Ectodermal cell (in vitro differentiated cells): ENCODE results near the gene EPB42.
"Not testable (repeated sequence)": the region's sequence is repeated elsewhere in the genome, so short reads cannot be mapped to it uniquely, and the experiment has no call there.

Source experiments
- H3K27ac ChIP-seq: 2 replicates; pipeline ENCODE4 v1.7.0; 2013; ENCODE audit warnings: mild to moderate bottlenecking, low read depth, low read length; ENCODE audit not compliant: insufficient read depth, poor library complexity, severe bottlenecking
- H3K27me3 ChIP-seq: 2 replicates; pipeline ENCODE4 v1.7.0; 2013; ENCODE audit warnings: mild to moderate bottlenecking, low read length; ENCODE audit not compliant: insufficient read depth, control insufficient read depth, poor library complexity, severe bottlenecking
- H3K36me3 ChIP-seq: one replicate; pipeline ENCODE4 v1.7.0; 2013; ENCODE audit warnings: low read length; ENCODE audit not compliant: control insufficient read depth, insufficient read depth
- H3K4me1 ChIP-seq: one replicate; pipeline ENCODE4 v1.7.0; 2013; ENCODE audit warnings: low read length; ENCODE audit not compliant: control insufficient read depth, insufficient read depth
- H3K4me3 ChIP-seq: 2 replicates; pipeline ENCODE4 v1.7.0; 2013; ENCODE audit warnings: low read depth, low read length, control low read depth; ENCODE audit not compliant: insufficient read depth
- H3K9me3 ChIP-seq: 2 replicates; pipeline ENCODE4 v1.7.0; 2013; ENCODE audit warnings: mild to moderate bottlenecking, low read length, moderate library complexity; ENCODE audit not compliant: control insufficient read depth
- WGBS, 2 experiments: methylation state at CpG; one replicate each; pipeline ENCODE4 v1.1.7; 2013; ENCODE audit warnings: missing lambda C conversion rate in 2 of 2; 5-methylcytosine and 5-hydroxymethylcytosine counted together

The EPB42 gene

GRCh38 chr15:43199945-43200488, 20.8 kb downstream of the EPB42 start:
- Histone ChIP-seq H3K9me3 (no peaks in the 10 kb centered on the region), H3K36me3 (no peaks in the 10 kb centered on the region), H3K4me3 (no peak overlapping the region), H3K27me3 (no peaks in the 10 kb centered on the region), H3K27ac (no peak overlapping the region), H3K4me1 (no peaks in the 10 kb centered on the region)
- 84 to 86% methylated on average over 3 of the region's 3 CpGs for WGBS, 2 experiments

GRCh38 chr15:43198992-43199391, 21.8 kb downstream of the EPB42 start:
- Histone ChIP-seq H3K27me3 (no peaks in the 10 kb centered on the region), H3K36me3 (no peaks in the 10 kb centered on the region), H3K9me3 (no peaks in the 10 kb centered on the region), H3K4me1 (no peaks in the 10 kb centered on the region), H3K4me3 (no peak overlapping the region), H3K27ac (no peak overlapping the region)
- WGBS, 2 experiments, result 59 to 63% methylated on average over 3 of the region's 3 CpGs

- 92 to 97% methylated on average over 4 of the region's 4 CpGs for WGBS, 2 experiments
Measured at GRCh38 chr15:43198556-43198955, 22.3 kb downstream of the EPB42 start.

GRCh38 chr15:43197773-43198172, 23.0 kb downstream of the EPB42 start:
- H3K4me3 ChIP-seq, H3K36me3 ChIP-seq, H3K4me1 ChIP-seq, H3K27me3 ChIP-seq, H3K27ac ChIP-seq, H3K9me3 ChIP-seq: not testable (repeated sequence)
- WGBS, 2 experiments, result 90 to 95% methylated on average over 3 of the region's 3 CpGs

More at GRCh38 chr15:43198556-43198955, 22.3 kb downstream of the EPB42 start:
- not testable (repeated sequence) for H3K4me3 ChIP-seq, H3K27ac ChIP-seq, H3K36me3 ChIP-seq, H3K27me3 ChIP-seq, H3K9me3 ChIP-seq, H3K4me1 ChIP-seq

- Histone ChIP-seq H3K27ac (no peak overlapping the region), H3K27me3 (no peaks in the 10 kb centered on the region), H3K36me3 (peaks cover 9% of the 10 kb centered on the region), H3K9me3 (no peaks in the 10 kb centered on the region), H3K4me1 (no peaks in the 10 kb centered on the region), H3K4me3 (no peak overlapping the region)
- whole genome bisulfite sequencing, 2 experiments, result 94% methylated on average over 10 of the region's 10 CpGs
Measured at GRCh38 chr15:43196760-43197548, 23.9 kb downstream of the EPB42 start.

GRCh38 chr15:43194795-43195194, 26.0 kb downstream of the EPB42 start:
- 100% methylated on average over 1 to 2 of the region's 2 CpGs for WGBS, 2 experiments
- Histone ChIP-seq H3K9me3 (no peaks in the 10 kb centered on the region), H3K4me3 (no peak overlapping the region), H3K4me1 (no peaks in the 10 kb centered on the region), H3K36me3 (peaks cover 25% of the 10 kb centered on the region), H3K27me3 (no peaks in the 10 kb centered on the region), H3K27ac (no peak overlapping the region)

GRCh38 chr15:43193710-43194109, 27.1 kb downstream of the EPB42 start:
- no peaks in the 10 kb centered on the region for H3K4me1 ChIP-seq
- peaks cover 25% of the 10 kb centered on the region for H3K36me3 ChIP-seq
- no peak overlapping the region for H3K27ac ChIP-seq
- H3K4me3 ChIP-seq, result no peak overlapping the region
- H3K27me3 ChIP-seq, result no peaks in the 10 kb centered on the region
- no peaks in the 10 kb centered on the region for H3K9me3 ChIP-seq
- no CpG with 5 or more reads among the region's 2 CpGs for WGBS, 2 experiments

- Histone ChIP-seq H3K4me3 (no peak overlapping the region), H3K4me1 (no peaks in the 10 kb centered on the region), H3K9me3 (no peaks in the 10 kb centered on the region), H3K36me3 (peaks cover 25% of the 10 kb centered on the region), H3K27me3 (no peaks in the 10 kb centered on the region), H3K27ac (no peak overlapping the region)
- WGBS, 2 experiments, result 94 to 100% methylated on average over 1 of the region's 1 CpG
Measured at GRCh38 chr15:43190178-43190577, 30.6 kb downstream of the EPB42 start.

- no peak overlapping the region for H3K4me3 ChIP-seq
- no peaks in the 10 kb centered on the region for H3K27me3 ChIP-seq
- no peaks in the 10 kb centered on the region for H3K4me1 ChIP-seq
- WGBS, 2 experiments, result 85 to 90% methylated on average over 1 of the region's 2 CpGs
- H3K27ac ChIP-seq, result no peak overlapping the region
- peaks cover 25% of the 10 kb centered on the region for H3K36me3 ChIP-seq
- no peaks in the 10 kb centered on the region for H3K9me3 ChIP-seq
Measured at GRCh38 chr15:43189296-43189695, 31.5 kb downstream of the EPB42 start.

GRCh38 chr15:43187544-43188155, 33.2 kb downstream of the EPB42 start:
- Histone ChIP-seq H3K4me1 (no peaks in the 10 kb centered on the region), H3K9me3 (no peaks in the 10 kb centered on the region), H3K36me3 (peaks cover 21% of the 10 kb centered on the region), H3K4me3 (no peak overlapping the region), H3K27ac (no peak overlapping the region), H3K27me3 (no peaks in the 10 kb centered on the region)
- WGBS, 2 experiments, result 75 to 87% methylated on average over 2 of the region's 2 CpGs
